HG03066 (cell line): ENCODE data around the gene CST6.

ENCODE experiments used
- ATAC-seq: cut with Tn5 transposase; IDR thresholded peaks from one replicate; pipeline ENCODE4 v1.9.1; 2021; ENCODE audit warnings: low read depth; ENCODE audit not compliant: unreplicated experiment

Gene CST6

GRCh38 chr11:66042996-66043906 lies 31.4 kb downstream of the CST6 start:
- ATAC-seq, result no peak

- no peak for ATAC-seq
Measured at GRCh38 chr11:66044757-66045156, 32.9 kb downstream of the CST6 start.

- ATAC-seq, result no peak
Measured at GRCh38 chr11:66045177-66045639, 33.4 kb downstream of the CST6 start.

- no peak for ATAC-seq
Measured at GRCh38 chr11:66046901-66047300, 35.1 kb downstream of the CST6 start.

GRCh38 chr11:66047541-66048365 lies 35.9 kb downstream of the CST6 start:
- ATAC-seq, result no peak

- ATAC-seq, result no peak
Measured at GRCh38 chr11:66048547-66049323, 36.9 kb downstream of the CST6 start, which contains the start of gene GAL3ST3. Gene GAL3ST3 (minus strand): TSS chr11:66049161. CDS start chr11:66045415, 3,746 bp downstream.

GRCh38 chr11:66050581-66051231 lies 38.9 kb downstream of the CST6 start:
- ATAC-seq, result no peak

- ATAC-seq, result no peak
Measured at GRCh38 chr11:66051371-66051765, 39.6 kb downstream of the CST6 start.

GRCh38 chr11:66051766-66052663 lies 40.2 kb downstream of the CST6 start, which contains the start of gene SF3B2:
Gene SF3B2 (plus strand): TSS chr11:66052364. CDS start chr11:66052385, 21 bp downstream.
- ATAC-seq, result peak; percentile 86

GRCh38 chr11:66052664-66052982 lies 40.8 kb downstream of the CST6 start:
- ATAC-seq, result no peak

- ATAC-seq, result no peak
Measured at GRCh38 chr11:66055021-66055420, 43.2 kb downstream of the CST6 start.

GRCh38 chr11:66056501-66056900 lies 44.7 kb downstream of the CST6 start:
- ATAC-seq, result no peak

GRCh38 chr11:66059966-66060680 lies 48.3 kb downstream of the CST6 start:
- ATAC-seq, result no peak

GRCh38 chr11:66061268-66061667 lies 49.5 kb downstream of the CST6 start:
- no peak for ATAC-seq

GRCh38 chr11:66062408-66062807 lies 50.6 kb downstream of the CST6 start:
- no peak for ATAC-seq
